PFSK-1 (cell line): ENCODE measurements around the gene CDY1B. TPM values are rescaled to one million over a fixed set of nuclear protein-coding genes. Genes with fewer than 3 reads are reported as not detected.
"Not testable (repeated sequence)": the region's sequence is repeated elsewhere in the genome, so short reads cannot be mapped to it uniquely, and the experiment has no call there.

ENCODE experiments used
- FOXP2 ChIP-seq: optimal IDR thresholded peaks from 2 replicates; pipeline ENCODE3; 2011; ENCODE audit warnings: borderline replicate concordance, control low read depth, inconsistent platforms; ENCODE audit not compliant: insufficient read depth; ENCODE audit errors: extremely low read length, extremely low read depth
- POLR2AphosphoS5 ChIP-seq: IDR thresholded peaks from 2 replicates; pipeline ENCODE4 v1.6.1; 2012; ENCODE audit warnings: low read depth, mild to moderate bottlenecking, control low read depth, low read length, moderate library complexity
- SIN3A ChIP-seq: IDR thresholded peaks from 2 replicates; pipeline ENCODE4 v1.6.1; 2012; ENCODE audit warnings: mild to moderate bottlenecking, low read length, moderate library complexity, borderline replicate concordance; ENCODE audit not compliant: insufficient read depth
- polyA plus RNA-seq: library from polyadenylated mRNA; unstranded; fragments of >200 nt; gene quantifications from one replicate; pipeline ENCODE4 v1.2.1, GENCODE V29; 2012; ENCODE audit warnings: low read depth, missing spikeins; ENCODE audit not compliant: insufficient read length

The CDY1B gene
- polyA plus RNA-seq, result not detected

- not testable (repeated sequence) for TF ChIP-seq SIN3A, FOXP2, POLR2AphosphoS5
Observed at GRCh38 chrY:24047919-24048318, at the start of gene CDY1B. Gene CDY1B (minus strand): TSS chrY:24048019. CDS start chrY:24047688, 331 bp downstream.
